HG03571 (cell line): ENCODE results near the gene SERPINB12.
A peak's percentile ranks its signal among the peaks of the same experiment; 100 is the strongest.

Experiments
- ATAC-seq: cut with Tn5 transposase; IDR thresholded peaks from one replicate; pipeline ENCODE4 v1.9.1; 2021; ENCODE audit not compliant: unreplicated experiment

SERPINB12 gene

GRCh38 chr18:63550068-63550467 is 7.9 kb downstream of the SERPINB12 start:
- ATAC-seq: no peak

GRCh38 chr18:63551769-63552168 is 9.6 kb downstream of the SERPINB12 start:
- ATAC-seq: no peak

- no peak for ATAC-seq
Measured at GRCh38 chr18:63552581-63552980, 10.4 kb downstream of the SERPINB12 start.

GRCh38 chr18:63553081-63553480 is 10.9 kb downstream of the SERPINB12 start:
- no peak for ATAC-seq

- no peak for ATAC-seq
Measured at GRCh38 chr18:63559567-63560491, 17.7 kb downstream of the SERPINB12 start.

GRCh38 chr18:63562284-63562683 is 20.1 kb downstream of the SERPINB12 start:
- peak; percentile 50 for ATAC-seq

GRCh38 chr18:63564021-63564420 is 21.9 kb downstream of the SERPINB12 start:
- no peak for ATAC-seq

GRCh38 chr18:63564561-63564960 is 22.4 kb downstream of the SERPINB12 start:
- no peak for ATAC-seq

- ATAC-seq: no peak
Measured at GRCh38 chr18:63567276-63567675, 25.1 kb downstream of the SERPINB12 start.

- ATAC-seq: no peak
Measured at GRCh38 chr18:63567825-63568224, 25.7 kb downstream of the SERPINB12 start.

- ATAC-seq: no peak
Measured at GRCh38 chr18:63570721-63571120, 28.6 kb downstream of the SERPINB12 start.

- no peak for ATAC-seq
Measured at GRCh38 chr18:63575681-63576080, 33.5 kb downstream of the SERPINB12 start.

- ATAC-seq: peak; percentile 69
Measured at GRCh38 chr18:63578357-63578958, 36.3 kb downstream of the SERPINB12 start.

GRCh38 chr18:63579616-63580015 is 37.4 kb downstream of the SERPINB12 start:
- no peak for ATAC-seq

- no peak for ATAC-seq
Measured at GRCh38 chr18:63585988-63586387, 43.8 kb downstream of the SERPINB12 start.

- ATAC-seq: no peak
Measured at GRCh38 chr18:63586431-63586830, 44.3 kb downstream of the SERPINB12 start.

GRCh38 chr18:63586966-63587365 is 44.8 kb downstream of the SERPINB12 start, which contains the start of gene SERPINB13:
Gene SERPINB13 (plus strand): TSS chr18:63587343. CDS start chr18:63588668, 1,325 bp downstream.
- no peak for ATAC-seq

- no peak for ATAC-seq
Measured at GRCh38 chr18:63588909-63589308, 46.7 kb downstream of the SERPINB12 start.

- ATAC-seq: no peak
Measured at GRCh38 chr18:63590373-63590772, 48.2 kb downstream of the SERPINB12 start.

GRCh38 chr18:63590966-63591695 is 49.0 kb downstream of the SERPINB12 start:
- no peak for ATAC-seq

GRCh38 chr18:63591725-63592124 is 49.6 kb downstream of the SERPINB12 start:
- no peak for ATAC-seq
